Duodenal mucosa (tissue), 2 donors: ENCODE results near the gene LRRC57.
"Not testable (repeated sequence)": the region's sequence is repeated elsewhere in the genome, so short reads cannot be mapped to it uniquely, and the experiment has no call there.

Experiments
- H3K27ac ChIP-seq: one replicate; pipeline ENCODE4 v1.7.0; 2013; ENCODE audit warnings: low read depth, low read length
- H3K27me3 ChIP-seq, 2 donors: one replicate each; pipeline ENCODE4 v1.7.0; 2013; ENCODE audit warnings: low read length in 2 of 2, control low read depth in 1 of 2; ENCODE audit not compliant: insufficient read depth in 2 of 2, control insufficient read depth in 1 of 2
- H3K36me3 ChIP-seq, 2 donors: one replicate each; pipeline ENCODE4 v1.7.0; 2013; ENCODE audit warnings: low read length in 2 of 2, control low read depth in 1 of 2; ENCODE audit not compliant: insufficient read depth in 2 of 2, control insufficient read depth in 1 of 2
- H3K4me1 ChIP-seq, 2 donors: one replicate each; pipeline ENCODE4 v1.7.0; 2013; ENCODE audit warnings: low read length in 2 of 2, control low read depth in 1 of 2; ENCODE audit not compliant: insufficient read depth in 2 of 2, control insufficient read depth in 1 of 2
- H3K4me3 ChIP-seq, 2 donors: one replicate each; pipeline ENCODE4 v1.7.0; 2013; ENCODE audit warnings: low read length in 2 of 2, low read depth in 1 of 2
- H3K9ac ChIP-seq, 2 donors: one replicate each; pipeline ENCODE4 v1.7.0; 2013; ENCODE audit warnings: low read length in 2 of 2, low read depth in 1 of 2
- H3K9me3 ChIP-seq, 2 donors: one replicate each; pipeline ENCODE4 v1.7.0; 2013; ENCODE audit warnings: low read length in 2 of 2, control low read depth in 1 of 2; ENCODE audit not compliant: control insufficient read depth in 1 of 2

Gene LRRC57

GRCh38 chr15:42581272-42581730 is 32.7 kb upstream of the LRRC57 start:
- Histone ChIP-seq H3K27me3 (peaks cover 2 to 6% of the 10 kb centered on the region in 2 donors), H3K9ac (peak overlapping the region in 1 of 2 donors; percentile 57), H3K27ac (no peak overlapping the region), H3K36me3 (no peaks in the 10 kb centered on the region), H3K4me3 (peak overlapping the region; percentile 36 to 67), H3K4me1 (peaks cover 9 to 10% of the 10 kb centered on the region in 2 donors), H3K9me3 (no peaks in the 10 kb centered on the region)

- Histone ChIP-seq H3K36me3 (no peaks in the 10 kb centered on the region), H3K4me3 (no peak overlapping the region), H3K27me3 (peaks cover 5 to 13% of the 10 kb centered on the region in 2 donors), H3K27ac (no peak overlapping the region), H3K4me1 (peaks cover 19 to 20% of the 10 kb centered on the region in 2 donors), H3K9ac (no peak overlapping the region), H3K9me3 (no peaks in the 10 kb centered on the region)
Measured at GRCh38 chr15:42578984-42579537, 30.5 kb upstream of the LRRC57 start.

GRCh38 chr15:42577514-42578031 is 29.0 kb upstream of the LRRC57 start:
- H3K9ac ChIP-seq: no peak overlapping the region
- peaks cover 19 to 20% of the 10 kb centered on the region in 2 donors for H3K4me1 ChIP-seq
- H3K4me3 ChIP-seq: no peak overlapping the region

GRCh38 chr15:42576776-42577175 is 28.2 kb upstream of the LRRC57 start:
- no peaks in the 10 kb centered on the region for H3K36me3 ChIP-seq
- H3K9me3 ChIP-seq: no peaks in the 10 kb centered on the region
- peaks cover 5 to 13% of the 10 kb centered on the region in 2 donors for H3K27me3 ChIP-seq
- H3K4me3 ChIP-seq: no peak overlapping the region
- peaks cover 16 to 18% of the 10 kb centered on the region in 2 donors for H3K4me1 ChIP-seq
- no peak overlapping the region for H3K27ac ChIP-seq
- no peak overlapping the region for H3K9ac ChIP-seq

More at GRCh38 chr15:42577514-42578031, 29.0 kb upstream of the LRRC57 start:
- H3K36me3 ChIP-seq: no peaks in the 10 kb centered on the region
- H3K9me3 ChIP-seq: no peaks in the 10 kb centered on the region
- H3K27me3 ChIP-seq: peaks cover 5 to 13% of the 10 kb centered on the region in 2 donors
- H3K27ac ChIP-seq: no peak overlapping the region

GRCh38 chr15:42576040-42576594 is 27.5 kb upstream of the LRRC57 start:
- Histone ChIP-seq H3K36me3 (no peaks in the 10 kb centered on the region), H3K9ac (peak overlapping the region; percentile 65 to 68), H3K27me3 (peaks cover 5 to 13% of the 10 kb centered on the region in 2 donors), H3K4me1 (peaks cover 14% of the 10 kb centered on the region in 2 donors), H3K9me3 (no peaks in the 10 kb centered on the region), H3K27ac (peak overlapping the region; percentile 48), H3K4me3 (peak overlapping the region; percentile 71 to 74)

- H3K36me3 ChIP-seq: no peaks in the 10 kb centered on the region
- H3K9ac ChIP-seq: peak within 1 kb of the TSS; percentile 65 to 68
- peak within 1 kb of the TSS; percentile 71 to 74 for H3K4me3 ChIP-seq
- peaks cover 12 to 14% of the 10 kb centered on the region in 2 donors for H3K4me1 ChIP-seq
- H3K27ac ChIP-seq: peak within 1 kb of the TSS; percentile 48
- H3K9me3 ChIP-seq: no peaks in the 10 kb centered on the region
- peaks cover 5 to 13% of the 10 kb centered on the region in 2 donors for H3K27me3 ChIP-seq
Measured at GRCh38 chr15:42575188-42576039, 26.8 kb upstream of the LRRC57 start, which contains the start of gene STARD9. TSS of gene STARD9 (plus strand) at chr15:42575606. CDS start at chr15:42575716, 110 bp downstream.

GRCh38 chr15:42558739-42559138 is 10.1 kb upstream of the LRRC57 start:
- Histone ChIP-seq H3K9ac (no peak overlapping the region), H3K27ac (no peak overlapping the region), H3K4me1 (no peaks in the 10 kb centered on the region), H3K36me3 (peaks cover 18 to 43% of the 10 kb centered on the region in 2 donors), H3K9me3 (no peaks in the 10 kb centered on the region), H3K27me3 (no peaks in the 10 kb centered on the region), H3K4me3 (no peak overlapping the region)

GRCh38 chr15:42556550-42557207 is 8.1 kb upstream of the LRRC57 start:
- H3K27ac ChIP-seq, H3K9me3 ChIP-seq, H3K4me3 ChIP-seq, H3K9ac ChIP-seq, H3K4me1 ChIP-seq, H3K27me3 ChIP-seq: not testable (repeated sequence)
- H3K36me3 ChIP-seq: peaks cover 12 to 28% of the 10 kb centered on the region in 2 donors

GRCh38 chr15:42553554-42553953 is 5.0 kb upstream of the LRRC57 start:
- Histone ChIP-seq H3K9ac (no peak overlapping the region), H3K9me3 (no peaks in the 10 kb centered on the region), H3K36me3 (peaks cover 0 to under 1% of the 10 kb centered on the region in 2 donors), H3K27me3 (no peaks in the 10 kb centered on the region), H3K4me3 (no peak overlapping the region), H3K27ac (no peak overlapping the region), H3K4me1 (peaks cover 6% of the 10 kb centered on the region in 2 donors)
